ENCODE data around the gene TNFSF12.

DNA sequence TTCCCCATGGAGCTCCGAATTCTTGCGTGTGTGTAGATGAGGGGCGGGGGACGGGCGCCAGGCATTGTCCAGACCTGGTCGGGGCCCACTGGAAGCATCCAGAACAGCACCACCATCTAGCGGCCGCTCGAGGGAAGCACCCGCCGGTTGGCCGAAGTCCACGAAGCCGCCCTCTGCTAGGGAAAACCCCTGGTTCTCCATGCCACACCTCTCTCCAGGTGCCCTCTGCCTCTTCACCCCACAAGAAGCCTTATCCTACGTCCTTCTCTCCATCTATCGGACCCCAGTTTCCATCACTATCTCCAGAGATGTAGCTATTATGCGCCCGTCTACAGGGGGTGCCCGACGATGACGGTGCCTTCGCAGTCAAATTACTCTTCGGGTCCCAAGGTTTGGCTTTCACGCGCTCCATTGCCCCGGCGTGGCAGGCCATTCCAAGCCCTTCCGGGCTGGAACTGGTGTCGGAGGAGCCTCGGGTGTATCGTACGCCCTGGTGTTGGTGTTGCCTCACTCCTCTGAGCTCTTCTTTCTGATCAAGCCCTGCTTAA lies 12.2 kb downstream of the TNFSF12 start:
- TF ChIP-seq, protein P1, sequence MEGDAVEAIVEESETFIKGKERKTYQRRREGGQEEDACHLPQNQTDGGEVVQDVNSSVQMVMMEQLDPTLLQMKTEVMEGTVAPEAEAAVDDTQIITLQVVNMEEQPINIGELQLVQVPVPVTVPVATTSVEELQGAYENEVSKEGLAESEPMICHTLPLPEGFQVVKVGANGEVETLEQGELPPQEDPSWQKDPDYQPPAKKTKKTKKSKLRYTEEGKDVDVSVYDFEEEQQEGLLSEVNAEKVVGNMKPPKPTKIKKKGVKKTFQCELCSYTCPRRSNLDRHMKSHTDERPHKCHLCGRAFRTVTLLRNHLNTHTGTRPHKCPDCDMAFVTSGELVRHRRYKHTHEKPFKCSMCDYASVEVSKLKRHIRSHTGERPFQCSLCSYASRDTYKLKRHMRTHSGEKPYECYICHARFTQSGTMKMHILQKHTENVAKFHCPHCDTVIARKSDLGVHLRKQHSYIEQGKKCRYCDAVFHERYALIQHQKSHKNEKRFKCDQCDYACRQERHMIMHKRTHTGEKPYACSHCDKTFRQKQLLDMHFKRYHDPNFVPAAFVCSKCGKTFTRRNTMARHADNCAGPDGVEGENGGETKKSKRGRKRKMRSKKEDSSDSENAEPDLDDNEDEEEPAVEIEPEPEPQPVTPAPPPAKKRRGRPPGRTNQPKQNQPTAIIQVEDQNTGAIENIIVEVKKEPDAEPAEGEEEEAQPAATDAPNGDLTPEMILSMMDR (IDR thresholded peaks at IDR 0.05; ENCODE audit: low read length) = peak; percentile 70
- no peak for TF ChIP-seq EZH2phosphoT487 (IDR thresholded peaks at IDR 0.05; ENCODE audit: low read length)
